Measurements from ENCODE around the gene KRT77.

KRT77 gene

GRCh38 chr12:52651726-52652261 is 51.5 kb downstream of the KRT77 start, which contains the start of gene KRT2:
TSS of gene KRT2 (minus strand) at chr12:52652211. CDS start at chr12:52652142, 69 bp downstream.
- DNase-seq = no peak

GRCh38 chr12:52650520-52651081 is 52.7 kb downstream of the KRT77 start:
- DNase-seq = no peak

GRCh38 chr12:52649066-52649465 is 54.3 kb downstream of the KRT77 start:
- no peak for DNase-seq

- no peak for DNase-seq
Measured at GRCh38 chr12:52648012-52648550, 55.2 kb downstream of the KRT77 start.

GRCh38 chr12:52647601-52648000 is 55.7 kb downstream of the KRT77 start:
- DNase-seq = no peak

- DNase-seq = no peak
Measured at GRCh38 chr12:52646613-52647012, 56.7 kb downstream of the KRT77 start.

GRCh38 chr12:52645982-52646381 is 57.3 kb downstream of the KRT77 start:
- DNase-seq = no peak

GRCh38 chr12:52645120-52645761 is 58.1 kb downstream of the KRT77 start:
- DNase-seq = no peak

- no peak for DNase-seq
Measured at GRCh38 chr12:52644078-52644415, 59.3 kb downstream of the KRT77 start.

- no peak for DNase-seq
Measured at GRCh38 chr12:52643233-52644077, 59.9 kb downstream of the KRT77 start.

- no peak for DNase-seq
Measured at GRCh38 chr12:52641468-52641867, 61.9 kb downstream of the KRT77 start.

Measured in NCI-H1417 (cell line).